ENCODE results near the gene KIF21A. TPM values are rescaled to one million over a fixed set of nuclear protein-coding genes. Genes with fewer than 3 reads are reported as not detected.

The KIF21A gene
- total RNA-seq, 1 donor from 2014 or later = 57.3 TPM

GRCh38 chr12:39275846-39276245 is 167.1 kb downstream of the KIF21A start:
- no peaks in the 10 kb centered on the region for H3K36me3 Mint-ChIP-seq (ENCODE audit: insufficient read depth)
- H3K4me1 Mint-ChIP-seq (ENCODE audit: low read depth) = no peaks in the 10 kb centered on the region
- TF ChIP-seq CTCF (IDR thresholded peaks at IDR 0.05; ENCODE audit: unreplicated experiment) = no peak
- H3K27me3 Mint-ChIP-seq = no peaks in the 10 kb centered on the region
- H3K27ac Mint-ChIP-seq = no peak overlapping the region
- no peaks in the 10 kb centered on the region for H3K9me3 Mint-ChIP-seq (ENCODE audit: low read depth)
- no peak for DNase-seq (ENCODE audit: low spot score, unreplicated experiment)
- no peak overlapping the region for H3K4me3 Mint-ChIP-seq (ENCODE audit: low read depth)

- DNase-seq (ENCODE audit: low spot score, unreplicated experiment) = no peak
These were observed 169.9 kb downstream of the KIF21A start for GRCh38 chr12:39272871-39273655.

GRCh38 chr12:39269492-39269891 is 173.4 kb downstream of the KIF21A start:
- Mint-ChIP-seq H3K9me3 (ENCODE audit: low read depth) (no peaks in the 10 kb centered on the region), H3K4me1 (ENCODE audit: low read depth) (no peaks in the 10 kb centered on the region)

More at GRCh38 chr12:39272871-39273655, 169.9 kb downstream of the KIF21A start:
- Mint-ChIP-seq H3K27ac (no peak overlapping the region), H3K4me3 (ENCODE audit: low read depth) (no peak overlapping the region), H3K4me1 (ENCODE audit: low read depth) (no peaks in the 10 kb centered on the region), H3K36me3 (ENCODE audit: insufficient read depth) (no peaks in the 10 kb centered on the region), H3K9me3 (ENCODE audit: low read depth) (no peaks in the 10 kb centered on the region), H3K27me3 (no peaks in the 10 kb centered on the region)
- peak; percentile 73 for TF ChIP-seq CTCF (IDR thresholded peaks at IDR 0.05; ENCODE audit: unreplicated experiment)

GRCh38 chr12:39267886-39268285 is 175.0 kb downstream of the KIF21A start:
- H3K27ac Mint-ChIP-seq = no peak overlapping the region
- DNase-seq (ENCODE audit: low spot score, unreplicated experiment) = no peak
- H3K4me3 Mint-ChIP-seq (ENCODE audit: low read depth) = no peak overlapping the region
- no peak for TF ChIP-seq CTCF (IDR thresholded peaks at IDR 0.05; ENCODE audit: unreplicated experiment)
- H3K4me1 Mint-ChIP-seq (ENCODE audit: low read depth) = no peaks in the 10 kb centered on the region
- H3K9me3 Mint-ChIP-seq (ENCODE audit: low read depth) = peaks cover 2% of the 10 kb centered on the region
- H3K27me3 Mint-ChIP-seq = no peaks in the 10 kb centered on the region
- H3K36me3 Mint-ChIP-seq (ENCODE audit: insufficient read depth) = no peaks in the 10 kb centered on the region

More at GRCh38 chr12:39269492-39269891, 173.4 kb downstream of the KIF21A start:
- H3K27ac Mint-ChIP-seq = no peak overlapping the region
- H3K27me3 Mint-ChIP-seq = no peaks in the 10 kb centered on the region
- no peak overlapping the region for H3K4me3 Mint-ChIP-seq (ENCODE audit: low read depth)
- no peak for DNase-seq (ENCODE audit: low spot score, unreplicated experiment)
- H3K36me3 Mint-ChIP-seq (ENCODE audit: insufficient read depth) = no peaks in the 10 kb centered on the region
- TF ChIP-seq CTCF (IDR thresholded peaks at IDR 0.05; ENCODE audit: unreplicated experiment) = no peak

GRCh38 chr12:39252628-39253027 is 190.3 kb downstream of the KIF21A start:
- no peaks in the 10 kb centered on the region for H3K27me3 Mint-ChIP-seq
- DNase-seq (ENCODE audit: low spot score, unreplicated experiment) = no peak
- no peak overlapping the region for H3K27ac Mint-ChIP-seq
- peaks cover 3% of the 10 kb centered on the region for H3K9me3 Mint-ChIP-seq (ENCODE audit: low read depth)
- no peak overlapping the region for H3K4me3 Mint-ChIP-seq (ENCODE audit: low read depth)
- peaks cover 4% of the 10 kb centered on the region for H3K4me1 Mint-ChIP-seq (ENCODE audit: low read depth)
- no peak for TF ChIP-seq CTCF (IDR thresholded peaks at IDR 0.05; ENCODE audit: unreplicated experiment)
- no peaks in the 10 kb centered on the region for H3K36me3 Mint-ChIP-seq (ENCODE audit: insufficient read depth)

Other genes starting within 250 kb of the KIF21A start
- not detected in 2 replicates for gene ABCD2, start 176.7 kb upstream of the KIF21A start, total RNA-seq

Measured in progenitor cell of endocrine pancreas (in vitro differentiated cells).